Calu3 (cell line): ENCODE results near the gene RARA. TPM values are rescaled to one million over a fixed set of nuclear protein-coding genes. Genes with fewer than 3 reads are reported as not detected.

ENCODE experiments used
- BruUV-seq: library from RNA; stranded (reverse); fragments of 400-500 nt; replicated peaks from 2 replicates; lab custom pipeline; 2021; lab: Mats Ljungman, UMichigan
- CTCF ChIA-PET: fragments of 300-600 bp; sonication (Branson Sonifier 250); formaldehyde crosslinking; loops from one replicate; lab custom pipeline; 2022; ENCODE audit warnings: antibody characterized with exemption; lab: Charles Lee
- DNase-seq: peaks from one replicate; pipeline ENCODE4 v3.0.0; 2022
- H3K27ac Mint-ChIP-seq: one replicate; pipeline ENCODE4 v1.8.0; 2022; ENCODE audit warnings: mixed read lengths; ENCODE audit not compliant: unreplicated experiment
- H3K27me3 Mint-ChIP-seq: one replicate; pipeline ENCODE4 v1.8.0; 2022; ENCODE audit warnings: mixed read lengths; ENCODE audit not compliant: unreplicated experiment
- H3K36me3 Mint-ChIP-seq: one replicate; pipeline ENCODE4 v1.8.0; 2022; ENCODE audit warnings: mild to moderate bottlenecking, moderate library complexity, mixed read lengths; ENCODE audit not compliant: insufficient read depth, unreplicated experiment
- H3K4me1 Mint-ChIP-seq: one replicate; pipeline ENCODE4 v1.8.0; 2022; ENCODE audit warnings: mild to moderate bottlenecking, low read depth, mixed read lengths; ENCODE audit not compliant: unreplicated experiment
- H3K4me3 Mint-ChIP-seq: one replicate; pipeline ENCODE4 v1.8.0; 2022; ENCODE audit warnings: mild to moderate bottlenecking, low read depth, moderate library complexity, mixed read lengths; ENCODE audit not compliant: unreplicated experiment
- H3K9me3 Mint-ChIP-seq: one replicate; pipeline ENCODE4 v1.8.0; 2022; ENCODE audit warnings: low read depth, mixed read lengths; ENCODE audit not compliant: unreplicated experiment
- CTCF ChIP-seq: fragments of 200-600 bp; IDR thresholded peaks from one replicate; pipeline ENCODE4 v1.8.0; 2022; ENCODE audit warnings: antibody characterized with exemption; ENCODE audit not compliant: unreplicated experiment
- intact Hi-C: fragments of 100-400 bp; cut with micrococcal nuclease; formaldehyde crosslinking; loops from one replicate; pipeline ENCODE4 v1.10.0; 2022; ENCODE audit not compliant: unreplicated experiment
- total RNA-seq: library from RNA; stranded (reverse); gene quantifications from 2 replicates; pipeline ENCODE4 v1.2.3, GENCODE V29; 2022

Gene RARA
- total RNA-seq, 1 experiment from 2014 or later: 150 TPM

GRCh38 chr17:40326014-40326831, 17.2 kb downstream of the RARA start:
- no peak for DNase-seq
- H3K4me3 Mint-ChIP-seq: no peak overlapping the region
- intact Hi-C loops: no loop called here
- H3K4me1 Mint-ChIP-seq: peaks cover 93% of the 10 kb centered on the region
- BruUV-seq: no TSS peak
- TF ChIP-seq CTCF: no peak
- no peaks in the 10 kb centered on the region for H3K27me3 Mint-ChIP-seq
- peaks cover 43% of the 10 kb centered on the region for H3K36me3 Mint-ChIP-seq
- H3K9me3 Mint-ChIP-seq: no peaks in the 10 kb centered on the region
- CTCF ChIA-PET: interaction anchor here (0.6 to 36.5 kb wide), 9 partner anchors 14 to 702 kb away, joined by 3 to 1520 read pairs (median 4); partner anchors contain the start of genes GJD3, MSL1 and RARA
- peak overlapping the region; percentile 8 for H3K27ac Mint-ChIP-seq

GRCh38 chr17:40326832-40327199, 17.8 kb downstream of the RARA start:
- Mint-ChIP-seq H3K36me3 (peaks cover 43% of the 10 kb centered on the region), H3K4me1 (peaks cover 93% of the 10 kb centered on the region), H3K27ac (no peak overlapping the region), H3K4me3 (no peak overlapping the region), H3K27me3 (no peaks in the 10 kb centered on the region), H3K9me3 (no peaks in the 10 kb centered on the region)
- BruUV-seq: no TSS peak
- CTCF ChIA-PET: interaction anchor here (0.5 to 36.5 kb wide), 7 partner anchors 15 to 289 kb away, joined by 3 to 1520 read pairs (median 6); partner anchors contain the start of genes GJD3, RARA and TOP2A
- intact Hi-C loops: no loop called here
- TF ChIP-seq CTCF: no peak
- no peak for DNase-seq

GRCh38 chr17:40327244-40327729, 18.3 kb downstream of the RARA start:
- no peaks in the 10 kb centered on the region for H3K9me3 Mint-ChIP-seq
- H3K4me1 Mint-ChIP-seq: peaks cover 93% of the 10 kb centered on the region
- H3K4me3 Mint-ChIP-seq: no peak overlapping the region
- peaks cover 43% of the 10 kb centered on the region for H3K36me3 Mint-ChIP-seq
- CTCF ChIA-PET: interaction anchor here (0.5 to 36.5 kb wide), 8 partner anchors 15 to 147 kb away, joined by 3 to 1520 read pairs (median 6); partner anchors contain the start of genes GJD3, RARA and TOP2A
- BruUV-seq: no TSS peak
- H3K27ac Mint-ChIP-seq: no peak overlapping the region
- DNase-seq: no peak
- intact Hi-C loops: no loop called here
- H3K27me3 Mint-ChIP-seq: no peaks in the 10 kb centered on the region
- TF ChIP-seq CTCF: no peak

- no TSS peak for BruUV-seq
- intact Hi-C loops: no loop called here
- no peaks in the 10 kb centered on the region for H3K27me3 Mint-ChIP-seq
- H3K9me3 Mint-ChIP-seq: no peaks in the 10 kb centered on the region
- H3K4me3 Mint-ChIP-seq: no peak overlapping the region
- H3K36me3 Mint-ChIP-seq: peaks cover 43% of the 10 kb centered on the region
- DNase-seq: no peak
- CTCF ChIA-PET: interaction anchor here (1.0 to 36.5 kb wide), 6 partner anchors 16 to 148 kb away, joined by 3 to 1520 read pairs (median 7); partner anchors contain the start of genes GJD3 and RARA
- no peak overlapping the region for H3K27ac Mint-ChIP-seq
- H3K4me1 Mint-ChIP-seq: peaks cover 93% of the 10 kb centered on the region
- TF ChIP-seq CTCF: no peak
These were observed 18.9 kb downstream of the RARA start for GRCh38 chr17:40327735-40328385.
